ENCODE results near the gene CRYBG2. TPM values are rescaled to one million over a fixed set of nuclear protein-coding genes. Genes with fewer than 3 reads are reported as not detected.

CRYBG2 gene
- total RNA-seq, 1 experiment from 2014 or later: 21.1 TPM

DNA sequence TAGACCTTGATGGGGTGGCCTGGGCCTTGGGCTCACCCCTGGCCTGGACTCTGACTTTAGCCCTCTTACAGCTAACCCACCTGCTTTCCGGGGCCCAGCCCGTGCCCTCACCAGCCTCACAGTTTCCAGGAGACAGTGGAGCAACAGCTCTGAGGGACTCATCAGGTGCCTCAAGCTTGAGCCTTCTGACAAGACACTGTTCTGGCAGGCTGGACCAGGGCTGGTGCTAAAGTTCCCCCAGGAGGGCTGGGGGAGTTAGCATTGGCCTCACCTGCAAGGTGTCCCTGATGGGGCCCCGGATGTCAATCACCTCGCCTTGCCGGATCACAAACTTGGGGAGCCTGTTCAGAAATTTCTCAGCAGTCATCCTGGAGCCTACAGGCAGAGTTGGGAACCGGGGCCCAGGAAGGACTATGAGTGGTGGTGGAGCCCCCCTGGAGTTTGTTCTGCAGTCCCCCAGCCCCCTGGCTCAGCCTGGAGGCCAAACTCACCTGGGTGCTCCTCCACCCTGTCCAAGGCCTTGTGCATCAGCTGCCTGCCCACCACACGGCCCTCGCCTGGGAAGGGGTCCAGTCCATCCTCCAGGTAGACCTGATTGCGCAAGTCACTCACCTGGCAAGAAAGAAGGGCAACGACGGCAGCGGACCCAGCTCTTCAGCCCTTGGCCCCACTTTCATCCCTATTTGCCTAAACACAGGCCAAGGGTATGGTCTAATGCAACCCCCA is 69.9 kb downstream of the CRYBG2 start:
- H3K4me3 Mint-ChIP-seq: no peak overlapping the region

DNA sequence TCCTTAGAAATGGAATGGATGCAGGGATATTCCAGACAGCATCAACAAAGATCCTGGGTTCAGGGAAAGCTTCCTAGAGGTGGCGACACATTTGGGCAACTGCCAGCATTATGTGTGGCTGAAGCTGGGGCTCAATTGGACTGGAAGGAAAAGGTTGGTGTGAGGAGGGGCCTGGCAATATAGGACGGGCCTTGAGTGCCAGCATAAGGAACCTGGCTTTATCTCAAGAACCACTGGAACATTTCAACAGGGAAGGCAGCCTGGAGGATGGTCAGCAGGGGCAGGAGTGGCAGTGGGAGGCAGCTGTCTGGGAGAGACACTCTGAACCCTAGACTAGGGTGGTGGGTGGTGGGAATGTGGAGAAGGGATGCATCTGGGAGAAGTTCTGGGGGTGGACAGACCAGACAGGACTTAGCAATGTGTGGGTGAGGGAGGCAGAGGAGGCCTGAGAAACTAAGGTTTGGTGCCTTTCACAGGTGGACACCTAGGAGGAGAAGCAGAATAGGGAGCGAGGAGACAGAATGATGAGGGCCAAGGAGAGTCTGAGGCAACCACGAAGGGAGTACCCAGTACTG is 70.6 kb downstream of the CRYBG2 start:
- Mint-ChIP-seq H3K9me3 (no peaks in the 10 kb centered on the region), H3K27ac (peak overlapping the region; percentile 70), H3K36me3 (peaks cover 4% of the 10 kb centered on the region), H3K4me3 (no peak overlapping the region), H3K4me1 (peaks cover 45% of the 10 kb centered on the region), H3K27me3 (ENCODE audit: low read depth) (no peaks in the 10 kb centered on the region; the same call in 1 of the 2 replicates)
- TF ChIP-seq, protein P1, sequence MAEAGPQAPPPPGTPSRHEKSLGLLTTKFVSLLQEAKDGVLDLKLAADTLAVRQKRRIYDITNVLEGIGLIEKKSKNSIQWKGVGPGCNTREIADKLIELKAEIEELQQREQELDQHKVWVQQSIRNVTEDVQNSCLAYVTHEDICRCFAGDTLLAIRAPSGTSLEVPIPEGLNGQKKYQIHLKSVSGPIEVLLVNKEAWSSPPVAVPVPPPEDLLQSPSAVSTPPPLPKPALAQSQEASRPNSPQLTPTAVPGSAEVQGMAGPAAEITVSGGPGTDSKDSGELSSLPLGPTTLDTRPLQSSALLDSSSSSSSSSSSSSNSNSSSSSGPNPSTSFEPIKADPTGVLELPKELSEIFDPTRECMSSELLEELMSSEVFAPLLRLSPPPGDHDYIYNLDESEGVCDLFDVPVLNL (CRISPR knock-in tag; IDR thresholded peaks at IDR 0.05; ENCODE audit: borderline replicate concordance, low read depth): no peak
- TF ChIP-seq, protein P2, sequence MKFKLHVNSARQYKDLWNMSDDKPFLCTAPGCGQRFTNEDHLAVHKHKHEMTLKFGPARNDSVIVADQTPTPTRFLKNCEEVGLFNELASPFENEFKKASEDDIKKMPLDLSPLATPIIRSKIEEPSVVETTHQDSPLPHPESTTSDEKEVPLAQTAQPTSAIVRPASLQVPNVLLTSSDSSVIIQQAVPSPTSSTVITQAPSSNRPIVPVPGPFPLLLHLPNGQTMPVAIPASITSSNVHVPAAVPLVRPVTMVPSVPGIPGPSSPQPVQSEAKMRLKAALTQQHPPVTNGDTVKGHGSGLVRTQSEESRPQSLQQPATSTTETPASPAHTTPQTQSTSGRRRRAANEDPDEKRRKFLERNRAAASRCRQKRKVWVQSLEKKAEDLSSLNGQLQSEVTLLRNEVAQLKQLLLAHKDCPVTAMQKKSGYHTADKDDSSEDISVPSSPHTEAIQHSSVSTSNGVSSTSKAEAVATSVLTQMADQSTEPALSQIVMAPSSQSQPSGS (CRISPR knock-in tag; IDR thresholded peaks at IDR 0.05; ENCODE audit: borderline replicate concordance, low read depth): no peak
- TF ChIP-seq, protein P3, sequence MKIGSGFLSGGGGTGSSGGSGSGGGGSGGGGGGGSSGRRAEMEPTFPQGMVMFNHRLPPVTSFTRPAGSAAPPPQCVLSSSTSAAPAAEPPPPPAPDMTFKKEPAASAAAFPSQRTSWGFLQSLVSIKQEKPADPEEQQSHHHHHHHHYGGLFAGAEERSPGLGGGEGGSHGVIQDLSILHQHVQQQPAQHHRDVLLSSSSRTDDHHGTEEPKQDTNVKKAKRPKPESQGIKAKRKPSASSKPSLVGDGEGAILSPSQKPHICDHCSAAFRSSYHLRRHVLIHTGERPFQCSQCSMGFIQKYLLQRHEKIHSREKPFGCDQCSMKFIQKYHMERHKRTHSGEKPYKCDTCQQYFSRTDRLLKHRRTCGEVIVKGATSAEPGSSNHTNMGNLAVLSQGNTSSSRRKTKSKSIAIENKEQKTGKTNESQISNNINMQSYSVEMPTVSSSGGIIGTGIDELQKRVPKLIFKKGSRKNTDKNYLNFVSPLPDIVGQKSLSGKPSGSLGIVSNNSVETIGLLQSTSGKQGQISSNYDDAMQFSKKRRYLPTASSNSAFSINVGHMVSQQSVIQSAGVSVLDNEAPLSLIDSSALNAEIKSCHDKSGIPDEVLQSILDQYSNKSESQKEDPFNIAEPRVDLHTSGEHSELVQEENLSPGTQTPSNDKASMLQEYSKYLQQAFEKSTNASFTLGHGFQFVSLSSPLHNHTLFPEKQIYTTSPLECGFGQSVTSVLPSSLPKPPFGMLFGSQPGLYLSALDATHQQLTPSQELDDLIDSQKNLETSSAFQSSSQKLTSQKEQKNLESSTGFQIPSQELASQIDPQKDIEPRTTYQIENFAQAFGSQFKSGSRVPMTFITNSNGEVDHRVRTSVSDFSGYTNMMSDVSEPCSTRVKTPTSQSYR (CRISPR knock-in tag; IDR thresholded peaks at IDR 0.05): no peak
- ATAC-seq (no peak), DNase-seq (ENCODE audit: low spot score) (no peak)
- CTCF ChIA-PET: interaction anchor here (1.1 to 11.1 kb wide), 8 partner anchors 26 to 134 kb away, joined by 3 to 306 read pairs (median 7); partner anchors contain the start of genes CATSPER4, CD52 and CEP85
- POLR2A ChIA-PET: no interaction called here

More for the DNA sequence above, 69.9 kb downstream of the CRYBG2 start:
- no peak for TF ChIP-seq ZNF121 (CRISPR knock-in tag; IDR thresholded peaks at IDR 0.05)
- no peak for TF ChIP-seq ZNF671 (CRISPR knock-in tag; IDR thresholded peaks at IDR 0.05)
- no peak for TF ChIP-seq CREB1 (CRISPR knock-in tag; IDR thresholded peaks at IDR 0.05)
- no peak for TF ChIP-seq ELF4 (CRISPR knock-in tag; IDR thresholded peaks at IDR 0.05; ENCODE audit: low read depth)
- no peak for TF ChIP-seq SP1 (CRISPR knock-in tag; conservative IDR thresholded peaks at IDR 0.05)
- TF ChIP-seq EMX1 (CRISPR knock-in tag; IDR thresholded peaks at IDR 0.05): no peak
- TF ChIP-seq KAT7 (CRISPR knock-in tag; IDR thresholded peaks at IDR 0.05; ENCODE audit: borderline replicate concordance): no peak
- TF ChIP-seq OVOL2 (CRISPR knock-in tag; IDR thresholded peaks at IDR 0.05; ENCODE audit: borderline replicate concordance): no peak
- TF ChIP-seq CREM (CRISPR knock-in tag; IDR thresholded peaks at IDR 0.05): no peak
- TF ChIP-seq TEAD1 (CRISPR knock-in tag; IDR thresholded peaks at IDR 0.05): no peak
- TF ChIP-seq, protein P4, sequence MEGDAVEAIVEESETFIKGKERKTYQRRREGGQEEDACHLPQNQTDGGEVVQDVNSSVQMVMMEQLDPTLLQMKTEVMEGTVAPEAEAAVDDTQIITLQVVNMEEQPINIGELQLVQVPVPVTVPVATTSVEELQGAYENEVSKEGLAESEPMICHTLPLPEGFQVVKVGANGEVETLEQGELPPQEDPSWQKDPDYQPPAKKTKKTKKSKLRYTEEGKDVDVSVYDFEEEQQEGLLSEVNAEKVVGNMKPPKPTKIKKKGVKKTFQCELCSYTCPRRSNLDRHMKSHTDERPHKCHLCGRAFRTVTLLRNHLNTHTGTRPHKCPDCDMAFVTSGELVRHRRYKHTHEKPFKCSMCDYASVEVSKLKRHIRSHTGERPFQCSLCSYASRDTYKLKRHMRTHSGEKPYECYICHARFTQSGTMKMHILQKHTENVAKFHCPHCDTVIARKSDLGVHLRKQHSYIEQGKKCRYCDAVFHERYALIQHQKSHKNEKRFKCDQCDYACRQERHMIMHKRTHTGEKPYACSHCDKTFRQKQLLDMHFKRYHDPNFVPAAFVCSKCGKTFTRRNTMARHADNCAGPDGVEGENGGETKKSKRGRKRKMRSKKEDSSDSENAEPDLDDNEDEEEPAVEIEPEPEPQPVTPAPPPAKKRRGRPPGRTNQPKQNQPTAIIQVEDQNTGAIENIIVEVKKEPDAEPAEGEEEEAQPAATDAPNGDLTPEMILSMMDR (IDR thresholded peaks at IDR 0.05): no peak
- TF ChIP-seq RELA (CRISPR knock-in tag; IDR thresholded peaks at IDR 0.05; ENCODE audit: borderline replicate concordance): no peak
- TF ChIP-seq, protein P5, sequence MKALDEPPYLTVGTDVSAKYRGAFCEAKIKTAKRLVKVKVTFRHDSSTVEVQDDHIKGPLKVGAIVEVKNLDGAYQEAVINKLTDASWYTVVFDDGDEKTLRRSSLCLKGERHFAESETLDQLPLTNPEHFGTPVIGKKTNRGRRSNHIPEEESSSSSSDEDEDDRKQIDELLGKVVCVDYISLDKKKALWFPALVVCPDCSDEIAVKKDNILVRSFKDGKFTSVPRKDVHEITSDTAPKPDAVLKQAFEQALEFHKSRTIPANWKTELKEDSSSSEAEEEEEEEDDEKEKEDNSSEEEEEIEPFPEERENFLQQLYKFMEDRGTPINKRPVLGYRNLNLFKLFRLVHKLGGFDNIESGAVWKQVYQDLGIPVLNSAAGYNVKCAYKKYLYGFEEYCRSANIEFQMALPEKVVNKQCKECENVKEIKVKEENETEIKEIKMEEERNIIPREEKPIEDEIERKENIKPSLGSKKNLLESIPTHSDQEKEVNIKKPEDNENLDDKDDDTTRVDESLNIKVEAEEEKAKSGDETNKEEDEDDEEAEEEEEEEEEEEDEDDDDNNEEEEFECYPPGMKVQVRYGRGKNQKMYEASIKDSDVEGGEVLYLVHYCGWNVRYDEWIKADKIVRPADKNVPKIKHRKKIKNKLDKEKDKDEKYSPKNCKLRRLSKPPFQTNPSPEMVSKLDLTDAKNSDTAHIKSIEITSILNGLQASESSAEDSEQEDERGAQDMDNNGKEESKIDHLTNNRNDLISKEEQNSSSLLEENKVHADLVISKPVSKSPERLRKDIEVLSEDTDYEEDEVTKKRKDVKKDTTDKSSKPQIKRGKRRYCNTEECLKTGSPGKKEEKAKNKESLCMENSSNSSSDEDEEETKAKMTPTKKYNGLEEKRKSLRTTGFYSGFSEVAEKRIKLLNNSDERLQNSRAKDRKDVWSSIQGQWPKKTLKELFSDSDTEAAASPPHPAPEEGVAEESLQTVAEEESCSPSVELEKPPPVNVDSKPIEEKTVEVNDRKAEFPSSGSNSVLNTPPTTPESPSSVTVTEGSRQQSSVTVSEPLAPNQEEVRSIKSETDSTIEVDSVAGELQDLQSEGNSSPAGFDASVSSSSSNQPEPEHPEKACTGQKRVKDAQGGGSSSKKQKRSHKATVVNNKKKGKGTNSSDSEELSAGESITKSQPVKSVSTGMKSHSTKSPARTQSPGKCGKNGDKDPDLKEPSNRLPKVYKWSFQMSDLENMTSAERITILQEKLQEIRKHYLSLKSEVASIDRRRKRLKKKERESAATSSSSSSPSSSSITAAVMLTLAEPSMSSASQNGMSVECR (CRISPR knock-in tag; IDR thresholded peaks at IDR 0.05; ENCODE audit: borderline replicate concordance): no peak
- Mint-ChIP-seq H3K36me3 (no peaks in the 10 kb centered on the region), H3K27ac (no peak overlapping the region), H3K4me1 (peaks cover 41% of the 10 kb centered on the region), H3K27me3 (ENCODE audit: low read depth) (no peaks in the 10 kb centered on the region; the same call in 1 of the 2 replicates), H3K9me3 (no peaks in the 10 kb centered on the region)
- CTCF ChIA-PET: interaction anchor here (0.8 to 11.1 kb wide), 25 partner anchors 9 to 248 kb away, joined by 3 to 306 read pairs (median 12); partner anchors contain the start of genes CATSPER4, CD52, CEP85 and DHDDS
- POLR2A ChIA-PET: no interaction called here
- DNase-seq (ENCODE audit: low spot score) (no peak), ATAC-seq (no peak)

Measured in WTC11 (cell line).